NCI-H2107 treated with DMSO at 0.1 percent for 48 hours (cell line): ENCODE results near the gene SPINK13.
"Not testable (repeated sequence)": the region's sequence is repeated elsewhere in the genome, so short reads cannot be mapped to it uniquely, and the experiment has no call there.

ENCODE experiments used
- DNase-seq: peaks from one replicate; lab custom pipeline; 2025; ENCODE audit not compliant: unreplicated experiment; lab: John Stamatoyannopoulos, UW

The SPINK13 gene

GRCh38 chr5:148311484-148311883 lies 42.9 kb downstream of the SPINK13 start:
- no peak for DNase-seq

- no peak for DNase-seq
Measured at GRCh38 chr5:148312153-148312552, 43.6 kb downstream of the SPINK13 start, which contains the start of gene SPINK7. TSS of gene SPINK7 (plus strand) at chr5:148312423. CDS start at chr5:148312484, 61 bp downstream.

- DNase-seq: no peak
Measured at GRCh38 chr5:148314187-148314586, 45.6 kb downstream of the SPINK13 start.

GRCh38 chr5:148314731-148315130 lies 46.1 kb downstream of the SPINK13 start:
- DNase-seq: no peak

GRCh38 chr5:148320011-148320963 lies 51.7 kb downstream of the SPINK13 start:
- DNase-seq: not testable (repeated sequence)

- no peak for DNase-seq
Measured at GRCh38 chr5:148333262-148333849, 64.8 kb downstream of the SPINK13 start.

GRCh38 chr5:148335259-148335658 lies 66.7 kb downstream of the SPINK13 start, which contains the start of gene SPINK9:
TSS of gene SPINK9 (plus strand) at chr5:148335559. CDS start at chr5:148335614, 55 bp downstream.
- no peak for DNase-seq
